Measurements from ENCODE around the gene RPL29. TPM values are rescaled to one million over a fixed set of nuclear protein-coding genes. Genes with fewer than 3 reads are reported as not detected.
"Not testable (repeated sequence)": the region's sequence is repeated elsewhere in the genome, so short reads cannot be mapped to it uniquely, and the experiment has no call there.

The RPL29 gene
- total RNA-seq (2022) (976 and 995 TPM in 2 replicates), Bru-seq, nascent RNA (percentile 99 among the genes with signal in this experiment), BruChase-seq, experiment 1, labeled RNA remaining after a 2-hour chase (percentile 98 among the genes with signal in this experiment), BruChase-seq, experiment 2, labeled RNA remaining after a 6-hour chase (percentile 99 among the genes with signal in this experiment)
- long read RNA-seq, transcript RPL29-201 (4 exons, 723 nt) = major isoform, 327 of 376 reads
- long read RNA-seq, partial matches to known transcripts = 41 of 376 reads
- long read RNA-seq, other reads (novel, unspliced or antisense) = 1 of 376 reads

- H3K4me1 ChIP-seq = peaks cover 18% of the 10 kb centered on the region
- no peaks in the 10 kb centered on the region for H3K27me3 ChIP-seq (replicated peaks; ENCODE audit: control insufficient read depth, insufficient read depth, low read length)
- no TSS peak for BruUV-seq (replicated peaks)
- Mint-ChIP-seq H3K36me3 (ENCODE audit: insufficient read depth, unreplicated experiment) (peaks cover 55% of the 10 kb centered on the region), H3K27ac (ENCODE audit: unreplicated experiment) (peak within 1 kb of the TSS; percentile 99), H3K4me1 (ENCODE audit: low read depth, unreplicated experiment) (peaks cover 9% of the 10 kb centered on the region), H3K27me3 (ENCODE audit: insufficient read depth, unreplicated experiment) (no peaks in the 10 kb centered on the region), H3K9me3 (ENCODE audit: unreplicated experiment) (no peaks in the 10 kb centered on the region), H3K4me3 (ENCODE audit: unreplicated experiment) (peak within 1 kb of the TSS; percentile 93)
- ChIA-PET POLR2A (interaction anchor here (0.5 to 1.9 kb wide), 11 partner anchors 9 to 1607 kb away, joined by 3 to 30 read pairs (median 7); partner anchors contain the start of genes ABHD14B, ACY1, POC1A and RRP9), CTCF (interaction anchor here (0.6 to 1.1 kb wide), 6 partner anchors 13 to 295 kb away, joined by 3 to 14 read pairs (median 4); partner anchors contain the start of genes ACY1, DUSP7 and RRP9)
- intact Hi-C loops (cut with micrococcal nuclease; ENCODE audit: unreplicated experiment) = loop anchor here (1.0 to 2.0 kb wide), 2 partner anchors 12 to 53 kb away; partner anchors contain the start of genes ACY1 and PARP3
- no peak for TF ChIP-seq CTCF (IDR thresholded peaks at IDR 0.05; ENCODE audit: insufficient read depth in 1 of 2, low read depth in 1 of 2, low read length in 1 of 2, severe bottlenecking in 1 of 2, unreplicated experiment in 1 of 2)
- peak within 1 kb of the TSS; percentile 60 for H3K4me3 ChIP-seq (ENCODE audit: low read depth, low read length)
- peaks cover 8% of the 10 kb centered on the region for H3K36me3 ChIP-seq (ENCODE audit: control insufficient read depth, insufficient read depth, low read length)
- no peaks in the 10 kb centered on the region for H3K9me3 ChIP-seq
- DNase-seq = peak; percentile 93
Observed at GRCh38 chr3:51995346-51996163, at the start of gene RPL29. RPL29 (minus strand) TSS chr3:51995895; CDS start chr3:51995461, 434 bp downstream.

GRCh38 chr3:52044869-52045619 is 49.3 kb upstream of the RPL29 start:
- Histone ChIP-seq H3K4me3 (ENCODE audit: low read depth, low read length) (no peak overlapping the region), H3K9me3 (no peaks in the 10 kb centered on the region), H3K4me1 (no peaks in the 10 kb centered on the region), H3K27me3 (replicated peaks; ENCODE audit: control insufficient read depth, insufficient read depth, low read length) (no peaks in the 10 kb centered on the region), H3K36me3 (ENCODE audit: control insufficient read depth, insufficient read depth, low read length) (no peaks in the 10 kb centered on the region)
- Mint-ChIP-seq H3K36me3 (ENCODE audit: insufficient read depth, unreplicated experiment) (no peaks in the 10 kb centered on the region), H3K27ac (ENCODE audit: unreplicated experiment) (no peak overlapping the region), H3K27me3 (ENCODE audit: insufficient read depth, unreplicated experiment) (no peaks in the 10 kb centered on the region), H3K4me1 (ENCODE audit: low read depth, unreplicated experiment) (no peaks in the 10 kb centered on the region), H3K9me3 (ENCODE audit: unreplicated experiment) (no peaks in the 10 kb centered on the region), H3K4me3 (ENCODE audit: unreplicated experiment) (no peak overlapping the region)
- ChIA-PET POLR2A (no interaction called here), CTCF (no interaction called here)
- peak in 1 of 2 experiments; percentile 8 for TF ChIP-seq CTCF (IDR thresholded peaks at IDR 0.05; ENCODE audit: insufficient read depth in 1 of 2, low read depth in 1 of 2, low read length in 1 of 2, severe bottlenecking in 1 of 2, unreplicated experiment in 1 of 2)
- DNase-seq = no peak
- intact Hi-C loops (cut with micrococcal nuclease; ENCODE audit: unreplicated experiment) = no loop called here
- no TSS peak for BruUV-seq (replicated peaks)

GRCh38 chr3:52043750-52044149 is 48.1 kb upstream of the RPL29 start:
- H3K27ac Mint-ChIP-seq (ENCODE audit: unreplicated experiment) = no peak overlapping the region
- no peaks in the 10 kb centered on the region for H3K36me3 ChIP-seq (ENCODE audit: control insufficient read depth, insufficient read depth, low read length)
- intact Hi-C loops (cut with micrococcal nuclease; ENCODE audit: unreplicated experiment) = no loop called here
- no peak overlapping the region for H3K4me3 ChIP-seq (ENCODE audit: low read depth, low read length)
- no peaks in the 10 kb centered on the region for H3K27me3 Mint-ChIP-seq (ENCODE audit: insufficient read depth, unreplicated experiment)
- no peaks in the 10 kb centered on the region for H3K9me3 Mint-ChIP-seq (ENCODE audit: unreplicated experiment)
- ChIA-PET CTCF (no interaction called here), POLR2A (no interaction called here)
- no peaks in the 10 kb centered on the region for H3K27me3 ChIP-seq (replicated peaks; ENCODE audit: control insufficient read depth, insufficient read depth, low read length)
- no peaks in the 10 kb centered on the region for H3K36me3 Mint-ChIP-seq (ENCODE audit: insufficient read depth, unreplicated experiment)
- no peak for TF ChIP-seq CTCF (IDR thresholded peaks at IDR 0.05; ENCODE audit: insufficient read depth in 1 of 2, low read depth in 1 of 2, low read length in 1 of 2, severe bottlenecking in 1 of 2, unreplicated experiment in 1 of 2)
- DNase-seq = no peak
- no TSS peak for BruUV-seq (replicated peaks)
- H3K4me1 ChIP-seq = no peaks in the 10 kb centered on the region
- no peak overlapping the region for H3K4me3 Mint-ChIP-seq (ENCODE audit: unreplicated experiment)
- H3K4me1 Mint-ChIP-seq (ENCODE audit: low read depth, unreplicated experiment) = no peaks in the 10 kb centered on the region
- no peaks in the 10 kb centered on the region for H3K9me3 ChIP-seq

GRCh38 chr3:52043039-52043438 is 47.3 kb upstream of the RPL29 start:
- CTCF ChIA-PET; intact Hi-C loops (cut with micrococcal nuclease; ENCODE audit: unreplicated experiment); H3K9me3 Mint-ChIP-seq (ENCODE audit: unreplicated experiment); H3K9me3 ChIP-seq; H3K4me3 Mint-ChIP-seq (ENCODE audit: unreplicated experiment); H3K36me3 Mint-ChIP-seq (ENCODE audit: insufficient read depth, unreplicated experiment); H3K4me1 ChIP-seq; H3K4me1 Mint-ChIP-seq (ENCODE audit: low read depth, unreplicated experiment); H3K4me3 ChIP-seq (ENCODE audit: low read depth, low read length); H3K27me3 ChIP-seq (replicated peaks; ENCODE audit: control insufficient read depth, insufficient read depth, low read length); H3K36me3 ChIP-seq (ENCODE audit: control insufficient read depth, insufficient read depth, low read length); BruUV-seq (replicated peaks); H3K27me3 Mint-ChIP-seq (ENCODE audit: insufficient read depth, unreplicated experiment); POLR2A ChIA-PET; H3K27ac Mint-ChIP-seq (ENCODE audit: unreplicated experiment); DNase-seq: not testable (repeated sequence)
